Activated CD4-positive, CD25-positive, alpha-beta regulatory T cell (primary cell): Measurements from ENCODE around the gene CYP2F1.
A peak's percentile ranks its signal among the peaks of the same experiment; 100 is the strongest.
"Not testable (repeated sequence)": the region's sequence is repeated elsewhere in the genome, so short reads cannot be mapped to it uniquely, and the experiment has no call there.

Experiments
- DNase-seq, 4 experiments: peaks; one replicate each; lab custom pipeline; 2025; lab: John Stamatoyannopoulos, UW

CYP2F1 gene

GRCh38 chr19:41127362-41127761 lies 13.1 kb downstream of the CYP2F1 start:
- not testable (repeated sequence) for DNase-seq

- DNase-seq, result peak; percentile 33 to 70 (median 54)
Observed at GRCh38 chr19:41127801-41128300, 13.6 kb downstream of the CYP2F1 start.

- no peak for DNase-seq
Observed at GRCh38 chr19:41128692-41129091, 14.5 kb downstream of the CYP2F1 start.

GRCh38 chr19:41131186-41131585 lies 17.0 kb downstream of the CYP2F1 start:
- DNase-seq, result no peak

- DNase-seq, result no peak
Observed at GRCh38 chr19:41133260-41133659, 19.0 kb downstream of the CYP2F1 start.

- no peak for DNase-seq
Observed at GRCh38 chr19:41134616-41135015, 20.4 kb downstream of the CYP2F1 start.

GRCh38 chr19:41135390-41136384 lies 21.5 kb downstream of the CYP2F1 start:
- peak in 2 of 4 experiments; percentile 10 to 17 for DNase-seq

- no peak for DNase-seq
Observed at GRCh38 chr19:41136636-41137455, 22.6 kb downstream of the CYP2F1 start.

- DNase-seq, result peak; percentile 65 to 81 (median 78)
Observed at GRCh38 chr19:41144403-41144802, 30.2 kb downstream of the CYP2F1 start.

- DNase-seq, result no peak
Observed at GRCh38 chr19:41149831-41150230, 35.6 kb downstream of the CYP2F1 start.

- DNase-seq, result not testable (repeated sequence)
Observed at GRCh38 chr19:41150986-41151385, 36.8 kb downstream of the CYP2F1 start.

- no peak for DNase-seq
Observed at GRCh38 chr19:41154060-41154459, 39.8 kb downstream of the CYP2F1 start.

- no peak for DNase-seq
Observed at GRCh38 chr19:41156207-41156606, 42.0 kb downstream of the CYP2F1 start.

- DNase-seq, result no peak
Observed at GRCh38 chr19:41159881-41160280, 45.6 kb downstream of the CYP2F1 start.

GRCh38 chr19:41161903-41162302 lies 47.7 kb downstream of the CYP2F1 start:
- no peak for DNase-seq

GRCh38 chr19:41166944-41167804 lies 52.9 kb downstream of the CYP2F1 start:
- no peak for DNase-seq

- DNase-seq, result no peak
Observed at GRCh38 chr19:41172297-41173164, 58.3 kb downstream of the CYP2F1 start.

- no peak for DNase-seq
Observed at GRCh38 chr19:41174297-41174928, 60.2 kb downstream of the CYP2F1 start.

GRCh38 chr19:41175801-41176777 lies 61.9 kb downstream of the CYP2F1 start:
- DNase-seq, result no peak
